H1 (cell line): ENCODE measurements around the gene CNPY4. TPM values are rescaled to one million over a fixed set of nuclear protein-coding genes. Genes with fewer than 3 reads are reported as not detected.

Experiments
- CTCF ChIA-PET: fragments of 300-600 bp; sonication (Branson Sonifier 250); formaldehyde crosslinking; loops from one replicate; lab custom pipeline; 2021; ENCODE audit not compliant: partially characterized antibody; lab: Charles Lee
- POLR2A ChIA-PET: fragments of 300-600 bp; sonication (Branson Sonifier 250); formaldehyde crosslinking; loops from one replicate; lab custom pipeline; 2021; ENCODE audit warnings: inconsistent platforms; ENCODE audit not compliant: partially characterized antibody; lab: Charles Lee
- DNase-seq, 2 experiments: peaks; one replicate each; pipeline versions ENCODE4 v3.0.0 to v3.0.0-alpha.2; 2010 to 2022; ENCODE audit warnings: low spot score in 2 of 2, low read depth in 1 of 2, mixed read lengths in 1 of 2
- FAIRE-seq: peaks from 2 replicates; lab custom pipeline; 2011; peaks lifted over from hg19 to GRCh38; lab: Jason Lieb, UNC
- H2AFZ ChIP-seq: 2 replicates; pipeline ENCODE4 v1.8.1; 2012; ENCODE audit warnings: low read length, inconsistent platforms
- H2AK5ac ChIP-seq: 2 replicates; pipeline ENCODE4 v1.6.1; 2013; ENCODE audit warnings: low read depth, low read length
- H2BK120ac ChIP-seq: replicated peaks from 2 replicates; pipeline ENCODE3; 2013; ENCODE audit warnings: low read depth, low read length, inconsistent platforms
- H2BK12ac ChIP-seq: 2 replicates; pipeline ENCODE4 v1.6.1; 2013; ENCODE audit warnings: low read depth, low read length
- H2BK15ac ChIP-seq: 2 replicates; pipeline ENCODE4 v1.6.1; 2013; ENCODE audit warnings: low read length
- H2BK20ac ChIP-seq: 2 replicates; pipeline ENCODE4 v1.6.1; 2013; ENCODE audit warnings: low read length
- H2BK5ac ChIP-seq: 2 replicates; pipeline ENCODE4 v1.6.1; 2013; ENCODE audit warnings: low read depth, low read length
- H3K14ac ChIP-seq: 2 replicates; pipeline ENCODE4 v1.6.1; 2013; ENCODE audit warnings: inconsistent platforms; ENCODE audit not compliant: insufficient read length
- H3K18ac ChIP-seq: 2 replicates; pipeline ENCODE4 v1.6.1; 2013; ENCODE audit warnings: low read length; ENCODE audit errors: extremely low read depth
- H3K23ac ChIP-seq: 2 replicates; pipeline ENCODE4 v1.6.1; 2013; ENCODE audit warnings: inconsistent platforms; ENCODE audit not compliant: insufficient read length
- H3K23me2 ChIP-seq: 2 replicates; pipeline ENCODE4 v1.6.1; 2013; ENCODE audit warnings: low read depth, low read length
- H3K27ac ChIP-seq: 2 replicates; pipeline ENCODE4 v1.6.1; 2011; ENCODE audit warnings: low read depth, low read length, inconsistent platforms
- H3K27me3 ChIP-seq, 4 experiments: replicated peaks in 1 of 4; 1 replicate in 1 of 4; 2 replicates in 3 of 4; pipeline versions ENCODE4 v1.6.1 to v1.8.1; 2011 to 2013; ENCODE audit warnings: low read length in 3 of 4, mild to moderate bottlenecking in 3 of 4, inconsistent platforms in 2 of 4, mixed read lengths in 2 of 4, moderate library complexity in 1 of 4; ENCODE audit not compliant: control insufficient read depth in 3 of 4, insufficient read depth in 3 of 4; ENCODE audit errors: extremely low read depth in 1 of 4
- H3K36me3 ChIP-seq, 4 experiments: 2 replicates each; pipeline versions ENCODE4 v1.6.1 to v1.8.1; 2011 to 2013; ENCODE audit warnings: mild to moderate bottlenecking in 4 of 4, low read length in 3 of 4, moderate library complexity in 2 of 4, control low read depth in 1 of 4, inconsistent platforms in 1 of 4; ENCODE audit not compliant: insufficient read depth in 4 of 4, control insufficient read depth in 2 of 4
- H3K4ac ChIP-seq: replicated peaks from 2 replicates; pipeline ENCODE3; 2013; ENCODE audit warnings: low read length, low read depth, mixed read lengths, inconsistent platforms; ENCODE audit not compliant: insufficient read length
- H3K4me1 ChIP-seq, 4 experiments: replicated peaks in 1 of 4; 1 replicate in 1 of 4; 2 replicates in 3 of 4; pipeline versions ENCODE4 v1.6.1 to v1.8.1; 2011 to 2013; ENCODE audit warnings: low read length in 3 of 4, inconsistent platforms in 2 of 4, mixed read lengths in 1 of 4; ENCODE audit not compliant: insufficient read depth in 4 of 4, control insufficient read depth in 3 of 4
- H3K4me2 ChIP-seq, 2 experiments: 2 replicates each; pipeline versions ENCODE4 v1.6.1 to v1.8.1; 2011 to 2013; ENCODE audit warnings: low read depth in 2 of 2, low read length in 2 of 2, control low read depth in 1 of 2, inconsistent platforms in 1 of 2, mild to moderate bottlenecking in 1 of 2; ENCODE audit not compliant: insufficient read depth in 1 of 2
- H3K4me3 ChIP-seq, 4 experiments: fragments of 200-600, 300-600 bp in 1 of 4; sonication (generic), shearing (Covaris generic), sonication (Bioruptor Twin) in 1 of 4; 2 replicates each; pipeline versions ENCODE4 v1.5.1 to v1.8.1; 2011 to 2016; ENCODE audit warnings: low read length in 4 of 4, low read depth in 3 of 4, control low read depth in 2 of 4, inconsistent platforms in 2 of 4, mild to moderate bottlenecking in 2 of 4, mixed read lengths in 1 of 4, moderate library complexity in 1 of 4; ENCODE audit not compliant: insufficient read depth in 2 of 4; ENCODE audit errors: extremely low read depth in 1 of 4
- H3K56ac ChIP-seq: replicated peaks from 2 replicates; pipeline ENCODE3; 2013; ENCODE audit warnings: low read depth, mild to moderate bottlenecking, mixed read lengths, low read length, inconsistent platforms; ENCODE audit not compliant: insufficient read length
- H3K79me1 ChIP-seq: 2 replicates; pipeline ENCODE4 v1.6.1; 2013; ENCODE audit warnings: low read depth, low read length, control low read depth
- H3K79me2 ChIP-seq, 2 experiments: 2 replicates each; pipeline versions ENCODE4 v1.6.1 to v1.8.1; 2012 to 2013; ENCODE audit warnings: low read length in 2 of 2, mild to moderate bottlenecking in 2 of 2, inconsistent platforms in 1 of 2; ENCODE audit not compliant: insufficient read depth in 2 of 2, control insufficient read depth in 1 of 2
- H3K9ac ChIP-seq, 4 experiments: replicated peaks in 1 of 4; 1 replicate in 1 of 4; 2 replicates in 3 of 4; pipeline versions ENCODE4 v1.6.1 to v1.8.1; 2011 to 2013; ENCODE audit warnings: low read depth in 3 of 4, low read length in 3 of 4, control low read depth in 2 of 4, mild to moderate bottlenecking in 2 of 4, moderate library complexity in 2 of 4, inconsistent platforms in 1 of 4; ENCODE audit errors: extremely low read depth in 1 of 4
- H3K9me3 ChIP-seq, 2 experiments: 2 replicates each; pipeline versions ENCODE4 v1.6.1 to v1.8.1; 2012 to 2013; ENCODE audit warnings: mild to moderate bottlenecking in 2 of 2, moderate library complexity in 2 of 2, control low read depth in 1 of 2, inconsistent platforms in 1 of 2, low read depth in 1 of 2, low read length in 1 of 2, mixed read lengths in 1 of 2; ENCODE audit not compliant: insufficient read depth in 2 of 2
- H4K20me1 ChIP-seq, 2 experiments: replicated peaks in 1 of 2; 2 replicates each; pipeline versions ENCODE3 to v1.8.1; 2011 to 2013; ENCODE audit warnings: inconsistent platforms in 2 of 2, low read length in 2 of 2, mild to moderate bottlenecking in 1 of 2; ENCODE audit not compliant: insufficient read depth in 2 of 2, control insufficient read depth in 1 of 2
- H4K5ac ChIP-seq: 2 replicates; pipeline ENCODE4 v1.6.1; 2013; ENCODE audit warnings: low read length, low read depth, mixed read lengths, inconsistent platforms; ENCODE audit not compliant: insufficient read length
- H4K8ac ChIP-seq: 2 replicates; pipeline ENCODE4 v1.8.0; 2013; ENCODE audit warnings: mild to moderate bottlenecking, moderate library complexity, low read length, inconsistent platforms; ENCODE audit not compliant: insufficient read depth; ENCODE audit errors: extremely low read depth
- H4K91ac ChIP-seq: replicated peaks from 2 replicates; pipeline ENCODE3; 2013; ENCODE audit warnings: low read length, mixed read lengths, inconsistent platforms; ENCODE audit not compliant: insufficient read length
- BACH1 ChIP-seq: IDR thresholded peaks from 2 replicates; pipeline ENCODE4 v1.6.1; 2012; ENCODE audit warnings: low read length, improper control_type of control experiment
- CBX8 ChIP-seq: fragments of 300-800, 300-1000 bp; sonication (generic); IDR thresholded peaks from 2 replicates; pipeline ENCODE4 v1.7.1; 2016; ENCODE audit warnings: low read depth, low read length, borderline replicate concordance
- CTBP2 ChIP-seq: IDR thresholded peaks from 2 replicates; pipeline ENCODE4 v1.7.0; 2011; ENCODE audit warnings: borderline replicate concordance, mild to moderate bottlenecking, moderate library complexity, mixed read lengths, low read length; ENCODE audit not compliant: insufficient read depth, insufficient read length
- EZH2 ChIP-seq: fragments of 200-600 bp; sonication (generic); IDR thresholded peaks from 2 replicates; pipeline ENCODE4 v1.7.1; 2012; ENCODE audit warnings: low read depth, mild to moderate bottlenecking, moderate library complexity, low read length, inconsistent platforms; ENCODE audit not compliant: severe bottlenecking
- GTF2F1 ChIP-seq: IDR thresholded peaks from 2 replicates; pipeline ENCODE4 v1.6.1; 2012; ENCODE audit warnings: low read depth, low read length, improper control_type of control experiment, borderline replicate concordance
- HDAC6 ChIP-seq: IDR thresholded peaks from one replicate; pipeline ENCODE4 v1.7.1; 2012; ENCODE audit warnings: low read depth, mild to moderate bottlenecking, inconsistent platforms, low read length, moderate library complexity
- POLR2A ChIP-seq, 2 experiments: IDR thresholded peaks; 1 replicate in 1 of 2; 2 replicates in 1 of 2; pipeline ENCODE4 v1.6.1; 2011; ENCODE audit warnings: low read depth in 2 of 2, low read length in 2 of 2, mild to moderate bottlenecking in 2 of 2; ENCODE audit errors: control extremely low read depth in 1 of 2
- RXRA ChIP-seq: IDR thresholded peaks from 2 replicates; pipeline ENCODE4 v1.6.1; 2011; ENCODE audit warnings: low read depth, mild to moderate bottlenecking, low read length, moderate library complexity; ENCODE audit not compliant: insufficient read depth
- SP1 ChIP-seq: IDR thresholded peaks from 2 replicates; pipeline ENCODE4 v1.6.1; 2011; ENCODE audit warnings: low read depth, low read length
- TAF7 ChIP-seq: optimal IDR thresholded peaks from 2 replicates; pipeline ENCODE3; 2011; ENCODE audit warnings: low read depth, mild to moderate bottlenecking, inconsistent platforms, low read length, moderate library complexity, borderline replicate concordance
- YY1 ChIP-seq: IDR thresholded peaks from 2 replicates; pipeline ENCODE4 v1.6.1; 2011; ENCODE audit warnings: low read depth, mild to moderate bottlenecking, low read length
- WGBS, 2 experiments: shearing (Covaris generic) in 1 of 2; methylation state at CpG; one replicate each; pipeline versions ENCODE4 v1.1.6 to v1.1.7; 2013 to 2015; ENCODE audit warnings: low lambda C conversion rate in 2 of 2, mixed read lengths in 2 of 2, inconsistent platforms in 1 of 2, low coverage in 1 of 2, missing lambda C conversion rate in 1 of 2; ENCODE audit not compliant: insufficient replicate concordance in 2 of 2, insufficient coverage in 1 of 2, insufficient read length in 1 of 2; ENCODE audit errors: extremely low coverage in 1 of 2, missing lambda C conversion rate in 1 of 2; 5-methylcytosine and 5-hydroxymethylcytosine counted together
- polyA plus RNA-seq, 7 experiments: library from polyadenylated mRNA; depleted of rRNA in 3 of 7; stranded (reverse) in 5 of 7; unstranded in 2 of 7; fragments of >200 nt in 5 of 7; fragments of 200-250 nt in 2 of 7; gene quantifications; 1 replicate in 5 of 7; 2 replicates in 1 of 7; 4 replicates in 1 of 7; pipeline versions ENCODE4 v1.2.1 to v1.2.3, GENCODE V29; 2011 to 2013; ENCODE audit warnings: missing spikeins in 2 of 7, mixed read lengths in 2 of 7
- total RNA-seq: library from RNA; stranded (reverse); fragmentation: NEBNext Ultra II Directional; extraction: Animal tissue kit (Norgen Biotek cat#: 25700); gene quantifications from 2 replicates; pipeline ENCODE4 v1.2.1, GENCODE V29; 2021

Gene CNPY4
- total and polyA plus RNA-seq, 2 of the 8 experiments (the other 6 are each of a cell fraction or from before 2014, with no cell fraction given): 10.2 to 15.3 TPM

DNA sequence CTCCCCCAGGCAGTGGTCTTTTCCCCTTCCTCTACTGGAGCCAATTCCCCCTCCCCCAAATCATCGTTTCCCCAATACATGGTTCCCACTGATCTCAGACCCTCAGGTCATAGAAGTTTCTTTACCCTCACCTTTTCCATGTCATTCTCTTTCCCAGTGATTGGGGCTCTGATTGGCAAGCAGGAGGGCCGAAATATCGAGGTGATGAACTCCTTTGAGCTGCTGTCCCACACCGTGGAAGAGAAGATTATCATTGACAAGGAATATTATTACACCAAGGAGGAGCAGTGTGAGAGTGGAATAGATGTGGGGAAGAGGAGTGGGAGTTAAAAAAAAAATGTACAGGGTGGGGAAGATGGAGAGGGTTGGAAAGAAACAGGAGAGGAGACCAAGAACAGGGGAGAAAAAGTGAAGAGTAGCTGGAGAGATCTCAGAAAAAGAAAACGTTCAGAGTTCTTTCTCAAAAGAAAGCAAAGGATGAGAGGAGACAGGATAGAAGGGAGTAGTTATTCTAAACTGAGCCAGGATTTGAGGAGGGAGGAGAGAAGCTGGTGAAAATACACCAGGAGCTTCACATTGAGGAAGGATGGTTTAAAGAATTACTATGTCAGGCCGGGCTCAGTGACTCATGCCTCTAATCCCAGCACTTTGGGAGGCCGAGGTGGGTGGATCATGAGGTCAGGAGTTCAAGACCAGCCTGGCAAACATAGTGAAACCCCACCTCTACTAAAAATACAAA, 29.8 kb upstream of the CNPY4 start:
- no peak overlapping the region for H3K4ac ChIP-seq
- H3K4me1 ChIP-seq: no peaks in the 10 kb centered on the region; a peak in 1 of 7 replicates
- H3K27ac ChIP-seq: peak overlapping the region; percentile 77; the same call in 1 of the 2 replicates
- no peak for DNase-seq
- no peak overlapping the region for H3K18ac ChIP-seq
- no peaks in the 10 kb centered on the region for H3K27me3 ChIP-seq
- WGBS, 2 experiments: 63% methylated on average over 7 of the region's 7 CpGs; no CpG with 5 or more reads in 1 of the 2 experiments
- FAIRE-seq: no peak
- H2BK15ac ChIP-seq: 0 out of 2 replicates have a peak overlapping the region, but pooled peaks have one; percentile 67
- peaks cover 33 to 44% (median 40%) of the 10 kb centered on the region in 4 experiments for H3K36me3 ChIP-seq
- peaks cover 4% of the 10 kb centered on the region; the same call in 1 of the 2 replicates for H3K23me2 ChIP-seq
- H3K23ac ChIP-seq: no peak overlapping the region
- H4K5ac ChIP-seq: no peak overlapping the region
- H4K91ac ChIP-seq: no peak overlapping the region
- H3K14ac ChIP-seq: no peak overlapping the region
- ChIA-PET CTCF (interaction anchor here (0.7 to 2.4 kb wide), 2 partner anchors 40 to 99 kb away, joined by 3 to 5 read pairs; no protein-coding TSS in a partner anchor), POLR2A (interaction anchor here (1.0 to 19.5 kb wide), 12 partner anchors 4 to 78 kb away, joined by 3 to 722 read pairs (median 8); partner anchors contain the start of genes AP4M1, COPS6, MBLAC1 and MCM7)
- H4K8ac ChIP-seq: peak overlapping the region; percentile 95; the same call in 1 of the 2 replicates
- H3K79me2 ChIP-seq: peaks cover 0 to 6% of the 10 kb centered on the region in 2 experiments; a peak in 1 of 4 replicates
- peak overlapping the region; percentile 69; the same call in 1 of the 2 replicates for H2BK12ac ChIP-seq
- H3K4me2 ChIP-seq: peak overlapping the region; percentile 66 to 70
- peak overlapping the region; percentile 3 for H3K56ac ChIP-seq
- H2BK20ac ChIP-seq: no peak overlapping the region
- H2BK5ac ChIP-seq: peak overlapping the region; percentile 79; the same call in 1 of the 2 replicates
- H3K4me3 ChIP-seq: peak overlapping the region; percentile 78 to 98 (median 96)
- H2AFZ ChIP-seq: peak overlapping the region; percentile 73; the same call in 1 of the 2 replicates
- peaks cover 16 to 19% of the 10 kb centered on the region in 2 experiments for H4K20me1 ChIP-seq
- no peak overlapping the region for H2BK120ac ChIP-seq
- peak overlapping the region in 3 of 4 experiments; percentile 87 to 93 (median 88); a peak in 5 of 7 replicates for H3K9ac ChIP-seq
- no peak overlapping the region for H2AK5ac ChIP-seq
- H3K79me1 ChIP-seq: peaks cover 5% of the 10 kb centered on the region
- H3K9me3 ChIP-seq: no peaks in the 10 kb centered on the region
- TF ChIP-seq SP1 (no peak), POLR2A (IDR thresholded peaks at IDR 0.05; ENCODE audit: control extremely low read depth in 1 of 2, low read depth in 2 of 2, low read length in 2 of 2) (no peak), CTBP2 (no peak), BACH1 (no peak), TAF7 (no peak), RXRA (no peak), HDAC6 (no peak), EZH2 (no peak), GTF2F1 (no peak), YY1 (no peak), CBX8 (no peak)
